Measurements from ENCODE around the gene PPP1R37. TPM values are rescaled to one million over a fixed set of nuclear protein-coding genes. Genes with fewer than 3 reads are reported as not detected.

Gene PPP1R37
- total RNA-seq, 1 donor from 2014 or later: 23.8 TPM

GRCh38 chr19:45049073-45049736 lies 43.8 kb upstream of the PPP1R37 start:
- no peak for DNase-seq (ENCODE audit: extremely low spot score in 2 of 2)
- no peak overlapping the region for H3K27ac ChIP-seq
- H3K4me1 ChIP-seq: peaks cover 66% of the 10 kb centered on the region

DNA sequence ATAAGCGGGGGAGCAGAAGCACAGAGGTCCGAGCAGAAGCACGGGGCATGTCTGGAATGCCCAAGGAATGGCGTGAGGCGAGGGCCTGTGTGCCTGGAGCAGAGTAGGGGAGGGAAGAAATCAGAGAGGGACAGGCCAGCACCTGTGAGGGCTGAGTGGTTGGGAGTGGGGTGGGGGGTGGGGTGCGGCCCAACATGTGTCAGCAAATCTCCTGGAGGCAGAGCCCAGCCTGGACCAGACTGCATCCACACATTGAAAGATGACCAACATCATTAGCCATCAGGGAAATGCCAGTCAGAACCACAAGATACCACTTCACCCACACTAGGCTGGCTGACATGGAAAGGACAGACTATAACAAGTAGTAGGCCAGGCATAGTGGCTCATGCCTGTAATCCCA lies 42.9 kb upstream of the PPP1R37 start:
- no peak for DNase-seq (ENCODE audit: extremely low spot score in 2 of 2)
- Histone ChIP-seq H3K27me3 (no peaks in the 10 kb centered on the region), H3K4me3 (no peak overlapping the region), H3K36me3 (peaks cover 0 to 31% of the 10 kb centered on the region in 2 donors), H3K27ac (no peak overlapping the region), H3K4me1 (peaks cover 62% of the 10 kb centered on the region), H3K9me3 (no peaks in the 10 kb centered on the region)
- intact Hi-C loops (cut with DNase I): no loop called here
- TF ChIP-seq POLR2AphosphoS5 (IDR thresholded peaks at IDR 0.05; ENCODE audit: insufficient read depth in 1 of 2, low read depth in 1 of 2) (no peak), POLR2A (IDR thresholded peaks at IDR 0.05) (no peak)
- TF ChIP-seq, protein P1, sequence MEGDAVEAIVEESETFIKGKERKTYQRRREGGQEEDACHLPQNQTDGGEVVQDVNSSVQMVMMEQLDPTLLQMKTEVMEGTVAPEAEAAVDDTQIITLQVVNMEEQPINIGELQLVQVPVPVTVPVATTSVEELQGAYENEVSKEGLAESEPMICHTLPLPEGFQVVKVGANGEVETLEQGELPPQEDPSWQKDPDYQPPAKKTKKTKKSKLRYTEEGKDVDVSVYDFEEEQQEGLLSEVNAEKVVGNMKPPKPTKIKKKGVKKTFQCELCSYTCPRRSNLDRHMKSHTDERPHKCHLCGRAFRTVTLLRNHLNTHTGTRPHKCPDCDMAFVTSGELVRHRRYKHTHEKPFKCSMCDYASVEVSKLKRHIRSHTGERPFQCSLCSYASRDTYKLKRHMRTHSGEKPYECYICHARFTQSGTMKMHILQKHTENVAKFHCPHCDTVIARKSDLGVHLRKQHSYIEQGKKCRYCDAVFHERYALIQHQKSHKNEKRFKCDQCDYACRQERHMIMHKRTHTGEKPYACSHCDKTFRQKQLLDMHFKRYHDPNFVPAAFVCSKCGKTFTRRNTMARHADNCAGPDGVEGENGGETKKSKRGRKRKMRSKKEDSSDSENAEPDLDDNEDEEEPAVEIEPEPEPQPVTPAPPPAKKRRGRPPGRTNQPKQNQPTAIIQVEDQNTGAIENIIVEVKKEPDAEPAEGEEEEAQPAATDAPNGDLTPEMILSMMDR (IDR thresholded peaks at IDR 0.05): no peak

More at GRCh38 chr19:45049073-45049736, 43.8 kb upstream of the PPP1R37 start:
- H3K36me3 ChIP-seq: peaks cover 0 to 31% of the 10 kb centered on the region in 2 donors
- H3K9me3 ChIP-seq: no peaks in the 10 kb centered on the region
- no peaks in the 10 kb centered on the region for H3K27me3 ChIP-seq
- intact Hi-C loops (cut with DNase I): no loop called here
- TF ChIP-seq POLR2AphosphoS5 (IDR thresholded peaks at IDR 0.05; ENCODE audit: insufficient read depth in 1 of 2, low read depth in 1 of 2): no peak
- TF ChIP-seq POLR2A (IDR thresholded peaks at IDR 0.05): no peak
- TF ChIP-seq, protein P1 (IDR thresholded peaks at IDR 0.05): no peak
- no peak overlapping the region for H3K4me3 ChIP-seq

GRCh38 chr19:45051929-45052579 lies 40.9 kb upstream of the PPP1R37 start:
- intact Hi-C loops (cut with DNase I): no loop called here
- Histone ChIP-seq H3K36me3 (peaks cover 0 to 49% of the 10 kb centered on the region in 2 donors), H3K27ac (no peak overlapping the region), H3K27me3 (no peaks in the 10 kb centered on the region), H3K4me1 (peaks cover 42% of the 10 kb centered on the region), H3K9me3 (no peaks in the 10 kb centered on the region), H3K4me3 (no peak overlapping the region)
- TF ChIP-seq POLR2A (IDR thresholded peaks at IDR 0.05) (no peak), POLR2AphosphoS5 (IDR thresholded peaks at IDR 0.05; ENCODE audit: insufficient read depth in 1 of 2, low read depth in 1 of 2) (no peak)
- TF ChIP-seq, protein P1 (IDR thresholded peaks at IDR 0.05): no peak
- DNase-seq (ENCODE audit: extremely low spot score in 2 of 2): no peak

- intact Hi-C loops (cut with DNase I): no loop called here
- no peak for TF ChIP-seq POLR2AphosphoS5 (IDR thresholded peaks at IDR 0.05; ENCODE audit: insufficient read depth in 1 of 2, low read depth in 1 of 2)
- no peak for TF ChIP-seq POLR2A (IDR thresholded peaks at IDR 0.05)
- TF ChIP-seq, protein P1 (IDR thresholded peaks at IDR 0.05): no peak
These were observed 36.1 kb upstream of the PPP1R37 start for GRCh38 chr19:45056831-45057230.

GRCh38 chr19:45057444-45057843 lies 35.5 kb upstream of the PPP1R37 start:
- TF ChIP-seq POLR2AphosphoS5 (IDR thresholded peaks at IDR 0.05; ENCODE audit: insufficient read depth in 1 of 2, low read depth in 1 of 2): no peak
- TF ChIP-seq, protein P1 (IDR thresholded peaks at IDR 0.05): no peak
- no peak for TF ChIP-seq POLR2A (IDR thresholded peaks at IDR 0.05)
- H3K36me3 ChIP-seq: peaks cover 10 to 100% of the 10 kb centered on the region in 2 donors
- H3K27ac ChIP-seq: no peak overlapping the region
- no peaks in the 10 kb centered on the region for H3K27me3 ChIP-seq
- no peak overlapping the region for H3K4me3 ChIP-seq
- H3K9me3 ChIP-seq: no peaks in the 10 kb centered on the region
- intact Hi-C loops (cut with DNase I): no loop called here
- DNase-seq (ENCODE audit: extremely low spot score in 2 of 2): no peak
- no peaks in the 10 kb centered on the region for H3K4me1 ChIP-seq

More at GRCh38 chr19:45056831-45057230, 36.1 kb upstream of the PPP1R37 start:
- Histone ChIP-seq H3K4me3 (no peak overlapping the region), H3K9me3 (no peaks in the 10 kb centered on the region), H3K27me3 (no peaks in the 10 kb centered on the region), H3K36me3 (peaks cover 10 to 97% of the 10 kb centered on the region in 2 donors), H3K4me1 (peaks cover 6% of the 10 kb centered on the region), H3K27ac (no peak overlapping the region)
- DNase-seq (ENCODE audit: extremely low spot score in 2 of 2): no peak
